ENCODE measurements around the gene NAT8. TPM values are rescaled to one million over a fixed set of nuclear protein-coding genes. Genes with fewer than 3 reads are reported as not detected.
"Not testable (repeated sequence)": the region's sequence is repeated elsewhere in the genome, so short reads cannot be mapped to it uniquely, and the experiment has no call there.

The NAT8 gene
- polyA plus RNA-seq, 3 donors = 29.7 to 32.3 (median 30.4) TPM

GRCh38 chr2:73641767-73642062, 507 bp downstream of the NAT8 start:
- no peak for DNase-seq

GRCh38 chr2:73640946-73641766, 1.1 kb downstream of the NAT8 start:
- no peak for DNase-seq

- DNase-seq = no peak
Measured at GRCh38 chr2:73640511-73640911, 1.7 kb downstream of the NAT8 start.

GRCh38 chr2:73638429-73638828, 3.8 kb downstream of the NAT8 start:
- DNase-seq = no peak

- DNase-seq = not testable (repeated sequence)
Measured at GRCh38 chr2:73636977-73637376, 5.2 kb downstream of the NAT8 start.

GRCh38 chr2:73630662-73631266, 11.5 kb downstream of the NAT8 start:
- not testable (repeated sequence) for DNase-seq

GRCh38 chr2:73628493-73628892, 13.7 kb downstream of the NAT8 start:
- not testable (repeated sequence) for DNase-seq

GRCh38 chr2:73626237-73626636, 16.0 kb downstream of the NAT8 start:
- not testable (repeated sequence) for DNase-seq

- not testable (repeated sequence) for DNase-seq
Measured at GRCh38 chr2:73624625-73625024, 17.6 kb downstream of the NAT8 start.

GRCh38 chr2:73624036-73624435, 18.2 kb downstream of the NAT8 start:
- not testable (repeated sequence) for DNase-seq

GRCh38 chr2:73619925-73620324, 22.3 kb downstream of the NAT8 start:
- not testable (repeated sequence) for DNase-seq

GRCh38 chr2:73614997-73615396, 27.2 kb downstream of the NAT8 start:
- no peak for DNase-seq

- no peak for DNase-seq
Measured at GRCh38 chr2:73614105-73614504, 28.1 kb downstream of the NAT8 start.

GRCh38 chr2:73611867-73612266, 30.4 kb downstream of the NAT8 start:
- DNase-seq = no peak

GRCh38 chr2:73611193-73611592, 31.0 kb downstream of the NAT8 start:
- no peak for DNase-seq

- no peak for DNase-seq
Measured at GRCh38 chr2:73610111-73610510, 32.1 kb downstream of the NAT8 start.

- DNase-seq = not testable (repeated sequence)
Measured at GRCh38 chr2:73604589-73604988, 37.6 kb downstream of the NAT8 start.

GRCh38 chr2:73603099-73603588, 39.1 kb downstream of the NAT8 start:
- DNase-seq = not testable (repeated sequence)

- no peak for DNase-seq
Measured at GRCh38 chr2:73601780-73602179, 40.4 kb downstream of the NAT8 start.

- DNase-seq = no peak
Measured at GRCh38 chr2:73594251-73594650, 48.0 kb downstream of the NAT8 start.

GRCh38 chr2:73593680-73594079, 48.5 kb downstream of the NAT8 start:
- no peak for DNase-seq
